ENCODE data around the gene NLN.
A peak's percentile ranks its signal among the peaks of the same experiment; 100 is the strongest.

Gene NLN

GRCh38 chr5:65734921-65735320 lies 12.9 kb downstream of the NLN start:
- no peak overlapping the region for H3K27ac ChIP-seq
- TF ChIP-seq CTCF (conservative IDR thresholded peaks at IDR 0.05) (no peak), ZFX (IDR thresholded peaks at IDR 0.05) (no peak)

GRCh38 chr5:65736011-65736410 lies 14.0 kb downstream of the NLN start:
- no peak overlapping the region for H3K27ac ChIP-seq
- TF ChIP-seq ZFX (IDR thresholded peaks at IDR 0.05) (no peak), CTCF (conservative IDR thresholded peaks at IDR 0.05) (no peak)

GRCh38 chr5:65737842-65738241 lies 15.8 kb downstream of the NLN start:
- no peak overlapping the region for H3K27ac ChIP-seq
- TF ChIP-seq ZFX (IDR thresholded peaks at IDR 0.05) (no peak), CTCF (conservative IDR thresholded peaks at IDR 0.05) (no peak)

GRCh38 chr5:65738305-65738704 lies 16.3 kb downstream of the NLN start:
- TF ChIP-seq CTCF (conservative IDR thresholded peaks at IDR 0.05) (no peak), ZFX (IDR thresholded peaks at IDR 0.05) (no peak)
- H3K27ac ChIP-seq: no peak overlapping the region

- TF ChIP-seq CTCF (conservative IDR thresholded peaks at IDR 0.05): no peak
- no peak overlapping the region for H3K27ac ChIP-seq
Measured at GRCh38 chr5:65739162-65739561, 17.2 kb downstream of the NLN start.

GRCh38 chr5:65742565-65743231 lies 20.7 kb downstream of the NLN start:
- TF ChIP-seq ZFX (IDR thresholded peaks at IDR 0.05) (no peak), CTCF (conservative IDR thresholded peaks at IDR 0.05) (peak; percentile 82)
- H3K27ac ChIP-seq: no peak overlapping the region

- TF ChIP-seq ZFX (IDR thresholded peaks at IDR 0.05): no peak
- TF ChIP-seq CTCF (conservative IDR thresholded peaks at IDR 0.05): no peak
Measured at GRCh38 chr5:65749221-65749844, 27.3 kb downstream of the NLN start.

More at GRCh38 chr5:65749221-65749844, 27.3 kb downstream of the NLN start:
- no peak overlapping the region for H3K27ac ChIP-seq
